ENCODE results near the gene BLID.
A peak's percentile ranks its signal among the peaks of the same experiment; 100 is the strongest.

Gene BLID

DNA sequence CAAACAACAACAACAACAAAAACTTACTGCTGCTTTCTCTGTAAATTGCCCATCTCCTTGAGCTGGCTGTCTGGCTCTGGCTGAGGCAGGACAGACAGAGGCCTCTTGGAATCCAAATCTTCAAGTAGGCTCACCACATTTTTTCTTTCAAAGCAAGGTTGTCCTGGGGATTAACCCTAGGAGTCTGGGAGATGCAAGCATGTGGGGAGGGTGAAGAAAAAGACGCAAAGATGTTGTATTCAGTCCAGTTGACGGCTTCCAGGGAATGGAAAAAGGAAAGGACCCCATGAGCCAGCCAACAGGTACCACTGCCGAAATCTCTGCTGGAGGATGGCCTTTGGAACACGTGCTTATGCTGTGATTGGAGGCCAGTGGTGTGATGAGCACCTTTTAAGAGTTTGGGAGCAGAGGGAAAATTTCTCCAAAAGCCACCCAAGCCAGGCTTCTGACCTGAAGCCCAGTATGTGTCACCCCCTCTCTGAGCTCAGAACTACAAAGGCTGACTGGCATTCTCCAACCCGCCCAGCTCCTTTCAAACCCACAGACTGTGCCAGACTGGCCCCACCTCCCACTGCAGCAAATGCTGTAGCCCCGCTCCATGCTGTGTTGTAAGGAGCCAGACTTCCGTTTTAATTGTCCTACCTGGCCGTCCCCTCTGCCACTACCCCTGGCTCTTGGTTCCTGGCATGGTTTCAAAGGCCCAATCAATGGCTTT is 10.8 kb downstream of the BLID start:
- DNase-seq (ENCODE audit: low spot score): no peak

DNA sequence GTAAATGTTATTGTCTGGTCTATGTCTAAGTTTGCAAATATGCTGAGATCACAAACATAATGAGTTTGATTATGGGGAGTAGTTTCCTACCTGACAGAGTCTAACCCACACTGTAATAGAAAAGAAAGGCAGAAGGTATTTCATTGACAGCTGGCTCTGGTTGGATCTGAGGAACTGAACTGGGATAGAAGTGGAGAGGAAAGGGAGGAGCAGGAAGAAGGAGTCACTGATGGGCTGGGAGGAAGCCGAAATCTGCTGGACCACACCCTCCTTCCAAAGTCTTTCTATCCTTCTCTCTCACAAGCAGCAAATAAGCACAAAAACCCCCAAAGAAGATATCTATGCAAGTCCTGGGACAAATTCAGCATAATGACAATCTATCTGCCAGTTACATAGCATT is 11.7 kb downstream of the BLID start:
- no peak for DNase-seq (ENCODE audit: low spot score)

DNA sequence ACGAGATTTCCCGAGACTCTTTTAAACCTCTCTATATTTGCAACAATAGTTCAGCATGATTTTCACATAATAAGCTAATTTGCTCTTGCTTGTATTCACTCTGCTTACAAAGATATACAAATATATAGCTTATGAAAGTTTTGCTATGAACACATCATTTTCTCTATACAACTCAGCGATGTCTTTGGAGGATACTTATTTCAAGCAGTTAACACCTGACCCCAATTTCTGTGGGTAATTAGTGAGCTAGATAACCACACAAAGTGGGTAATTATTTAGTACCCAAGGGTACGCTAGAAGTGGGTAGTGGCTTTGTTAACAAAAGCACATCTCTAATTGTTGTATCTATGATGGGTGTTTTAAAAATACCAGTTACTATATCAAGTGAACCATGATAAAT is 12.3 kb downstream of the BLID start:
- no peak for DNase-seq (ENCODE audit: low spot score)

DNA sequence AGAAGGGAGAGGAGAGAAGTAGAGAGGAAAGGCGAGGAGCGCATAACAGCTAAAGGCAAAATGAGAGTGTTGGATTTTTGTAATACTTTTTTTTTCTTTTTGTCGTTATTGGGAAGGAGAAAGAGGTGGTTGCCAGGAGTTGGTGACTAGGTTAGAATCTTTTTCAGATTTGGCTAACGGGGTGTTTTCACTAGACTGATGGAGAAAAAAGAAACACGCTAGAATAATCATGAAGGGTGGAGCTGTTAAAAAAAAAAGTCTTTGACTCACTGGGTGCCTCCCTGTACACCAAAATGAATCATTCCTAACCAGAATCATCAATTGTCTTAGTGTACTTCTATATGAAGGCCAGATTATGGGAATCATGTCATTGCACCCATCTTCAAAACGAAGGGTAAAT is 12.7 kb downstream of the BLID start:
- no peak for DNase-seq (ENCODE audit: low spot score)

DNA sequence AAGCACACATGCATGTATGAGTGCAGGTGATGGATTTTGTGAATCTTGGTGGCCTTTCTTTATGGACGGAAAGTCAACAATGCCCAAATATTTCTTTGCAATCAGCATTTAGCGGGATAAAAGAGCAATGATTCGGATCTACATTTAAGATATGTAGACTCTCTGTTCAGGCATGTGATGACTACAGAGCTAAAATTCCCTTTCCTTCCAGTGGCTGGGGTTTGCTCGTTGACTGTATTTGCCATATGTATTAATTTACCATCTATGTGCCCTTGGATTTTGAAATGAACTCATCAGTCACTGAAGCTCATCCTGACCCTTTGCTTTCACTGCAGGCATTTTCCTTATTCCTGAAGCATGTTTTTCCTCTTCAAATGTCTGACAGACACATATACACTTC is 13.6 kb downstream of the BLID start:
- no peak for DNase-seq (ENCODE audit: low spot score)

DNA sequence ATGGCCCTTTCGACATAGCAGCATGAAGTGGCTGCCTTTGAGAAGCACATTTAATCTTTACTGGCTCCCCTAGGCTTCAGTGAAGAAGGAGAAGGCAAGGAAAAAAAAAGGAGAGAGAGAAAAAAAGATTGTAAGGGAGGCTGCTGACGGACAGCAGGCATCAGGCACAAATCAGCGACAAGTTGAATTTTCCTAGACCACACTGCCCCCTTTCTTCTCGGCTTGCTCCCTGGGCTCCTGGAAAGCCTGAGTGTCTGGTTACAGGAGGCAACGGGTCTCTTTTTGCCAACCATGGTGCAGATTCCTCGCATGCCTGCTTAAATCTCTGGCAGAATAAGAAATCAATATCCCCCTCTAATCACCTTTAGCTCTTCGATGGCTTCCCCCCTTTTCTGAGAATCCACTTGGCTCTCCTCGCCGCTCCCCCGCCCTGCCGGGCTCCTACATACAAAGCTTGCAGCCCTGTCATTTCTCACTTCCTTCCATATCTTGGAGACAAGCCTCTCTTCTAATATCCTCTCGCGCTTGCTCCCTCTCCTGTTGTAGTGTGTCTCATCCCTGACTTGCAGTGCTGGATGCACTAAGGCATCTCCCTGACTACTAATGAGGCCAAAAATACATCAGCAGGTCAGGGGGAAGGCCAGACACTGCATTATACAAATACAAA is 14.3 kb downstream of the BLID start:
- peak; percentile 81 for DNase-seq (ENCODE audit: low spot score)

DNA sequence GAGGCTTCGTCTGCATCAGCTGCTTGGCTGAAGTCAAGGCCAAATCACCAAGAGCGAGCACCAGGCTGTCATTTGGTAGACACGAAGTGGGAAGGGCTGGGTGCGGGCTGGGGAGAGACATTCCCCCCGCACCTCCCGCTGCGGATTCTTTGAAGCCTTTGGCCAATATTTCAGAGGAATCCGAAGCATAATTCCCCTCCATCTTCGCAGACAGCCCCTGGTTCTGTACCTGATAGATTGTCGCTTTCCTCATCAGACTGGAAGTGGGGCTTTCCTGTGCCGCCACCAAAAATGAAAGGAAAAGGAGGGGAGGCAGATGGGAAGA is 15.3 kb downstream of the BLID start:
- no peak for DNase-seq (ENCODE audit: low spot score)

DNA sequence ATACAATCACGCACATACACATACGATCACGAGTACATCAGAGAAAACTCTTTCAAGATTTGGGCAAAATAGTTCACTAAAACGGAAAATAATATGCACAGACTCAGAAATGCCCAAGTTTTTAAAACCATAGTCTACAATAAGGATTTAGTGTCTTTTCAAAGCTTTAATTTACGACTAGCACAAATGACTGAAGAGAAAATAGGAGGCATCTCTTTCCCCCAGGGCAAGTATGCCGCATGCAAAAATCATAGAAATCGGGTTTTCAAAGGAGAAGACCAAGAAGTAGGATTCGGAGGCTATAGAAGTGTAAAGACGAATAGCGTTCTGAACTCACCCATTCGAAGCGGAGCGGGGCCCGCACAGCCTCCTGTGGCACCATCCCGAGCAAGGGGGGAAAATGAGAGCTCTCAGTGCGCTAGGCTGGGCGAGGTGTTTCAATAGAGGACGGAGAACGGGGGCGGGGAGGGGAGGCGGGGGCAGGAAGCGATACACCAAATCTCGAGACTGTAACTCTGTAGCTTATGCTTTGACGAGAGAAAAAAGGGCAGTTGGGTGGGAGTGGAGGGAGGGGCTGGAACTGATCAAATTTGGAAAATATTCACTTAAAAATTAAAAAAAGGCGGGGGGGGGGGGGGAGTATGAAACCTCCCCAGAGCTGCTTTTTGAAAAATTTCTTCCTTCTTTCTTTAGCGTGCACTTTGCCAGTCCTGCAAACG is 15.8 kb downstream of the BLID start:
- peak; percentile 51 for DNase-seq (ENCODE audit: low spot score)

DNA sequence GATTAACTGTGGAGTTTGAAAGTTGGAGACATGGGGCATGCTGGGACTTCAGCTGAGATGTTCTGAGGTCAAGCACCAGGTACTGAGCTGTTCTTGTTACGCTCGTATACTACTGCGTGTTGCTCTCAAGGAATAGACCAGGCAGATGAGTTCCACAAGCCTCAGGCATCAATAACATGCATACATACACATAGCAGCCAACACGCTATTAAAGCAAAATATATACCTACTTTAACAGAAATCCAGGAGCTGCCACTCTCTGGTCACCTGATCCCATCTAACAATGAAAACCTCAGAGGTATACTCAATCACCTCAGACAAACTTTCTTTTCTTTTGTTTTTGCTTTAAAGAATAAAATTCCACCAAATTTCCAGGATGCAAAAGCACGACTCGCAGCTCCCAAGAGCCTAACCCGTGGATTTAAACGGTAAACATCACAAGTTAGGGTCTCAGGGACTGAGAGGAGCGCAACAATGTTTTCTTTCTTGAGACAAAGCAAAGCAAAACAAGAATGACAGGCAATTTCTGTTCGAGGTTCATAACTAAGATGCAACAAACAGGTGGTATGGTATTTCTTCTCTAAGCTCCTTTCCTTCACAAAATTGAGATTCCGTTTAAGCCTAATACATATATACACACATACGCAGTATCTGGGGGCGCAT is 16.5 kb downstream of the BLID start:
- no peak for DNase-seq (ENCODE audit: low spot score)

DNA sequence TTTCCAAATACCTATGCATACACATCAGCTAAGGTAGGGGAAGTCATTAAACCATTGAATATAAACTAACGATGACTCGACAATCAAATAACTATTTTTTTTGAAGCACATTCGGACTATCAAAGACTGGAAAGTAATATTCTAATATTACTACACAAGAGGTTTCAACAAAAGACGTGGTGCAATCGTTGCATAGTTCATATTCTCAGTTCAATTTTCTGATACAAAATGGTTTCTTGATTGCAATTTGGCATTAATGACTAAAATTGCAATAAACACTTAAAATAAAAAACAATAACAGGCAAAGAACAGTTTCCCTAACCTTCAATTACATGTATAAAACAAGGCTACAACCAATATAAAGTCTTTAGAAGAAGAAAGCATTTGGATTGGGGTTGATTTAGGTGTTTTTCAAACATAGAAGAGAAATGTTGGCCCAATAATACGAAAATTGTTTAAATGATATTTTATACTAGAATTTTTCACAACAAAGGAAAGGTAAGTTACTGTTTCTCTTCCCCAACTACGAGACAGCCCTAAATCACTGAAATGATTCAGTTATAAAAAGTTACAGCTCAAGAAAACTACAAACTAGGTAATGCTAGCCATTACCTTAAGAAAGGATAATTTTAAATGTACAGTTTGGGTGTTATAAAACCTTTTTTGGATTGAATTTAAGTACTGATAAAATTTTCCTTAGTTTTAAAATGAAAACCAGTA is 17.6 kb downstream of the BLID start:
- no peak for DNase-seq (ENCODE audit: low spot score)

DNA sequence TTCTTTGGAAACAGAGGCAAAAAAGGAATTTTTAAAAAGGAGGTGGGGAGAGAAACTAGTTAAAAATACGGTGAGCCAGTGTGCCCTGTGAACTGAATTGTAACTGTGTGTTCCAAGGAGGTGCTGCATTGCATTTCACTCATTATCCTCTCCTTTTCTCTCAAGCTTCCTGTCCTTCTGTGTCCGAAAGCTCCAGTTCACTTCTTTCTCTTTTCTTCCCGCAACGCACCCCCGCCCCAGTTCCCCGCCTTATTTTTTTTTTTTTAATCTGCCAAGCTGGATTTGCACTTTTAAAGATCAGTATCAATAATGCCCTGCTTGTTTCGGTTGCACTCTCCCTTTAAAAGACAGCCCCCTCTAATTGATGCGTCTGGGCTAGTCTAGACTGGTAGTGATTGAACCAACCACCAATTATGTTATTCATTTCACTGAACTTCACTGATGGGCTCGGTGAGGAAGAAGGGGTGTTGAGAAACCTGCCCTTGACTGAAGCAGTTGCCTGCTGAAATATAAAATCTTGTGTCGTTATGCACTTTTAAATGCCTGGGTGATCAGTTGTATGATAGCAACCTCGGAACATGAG is 18.5 kb downstream of the BLID start:
- DNase-seq (ENCODE audit: low spot score): no peak

DNA sequence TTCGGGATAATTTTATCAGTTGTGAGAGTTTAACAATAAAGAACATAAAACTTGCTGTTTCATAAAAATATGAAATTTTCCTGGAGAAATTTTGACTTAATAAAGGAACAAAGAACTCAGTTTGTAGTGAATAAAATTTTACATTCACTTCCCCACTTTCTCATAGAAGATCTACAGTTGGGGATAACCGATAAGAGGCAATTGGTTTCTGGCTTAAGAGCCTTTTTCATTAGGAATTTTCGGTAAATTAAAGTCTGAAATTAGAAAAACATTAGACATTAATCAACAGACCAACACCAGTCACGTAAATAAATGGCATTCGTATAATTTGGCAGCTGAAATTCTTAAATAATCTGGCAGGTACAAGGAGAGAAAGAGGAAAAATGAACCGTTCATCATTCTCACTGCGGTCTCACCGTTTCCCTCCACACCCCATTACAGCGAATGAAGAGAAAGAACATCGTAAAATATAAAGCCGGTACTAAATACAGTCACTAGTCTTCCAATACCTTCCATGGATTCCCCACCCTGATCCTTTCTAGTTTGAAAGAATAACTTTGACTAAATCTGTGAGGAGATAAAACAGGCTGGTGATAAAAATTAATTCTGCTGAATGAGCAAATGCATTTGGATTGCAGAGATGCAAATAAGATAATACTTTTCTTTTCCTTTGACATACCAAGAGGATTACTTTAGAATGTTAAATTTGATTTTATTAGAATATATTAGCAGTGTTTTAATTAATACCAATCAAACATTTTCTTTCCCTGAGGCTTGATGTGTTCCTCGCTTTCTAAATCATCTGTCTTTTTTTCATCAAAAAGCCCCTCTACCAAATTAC is 19.5 kb downstream of the BLID start:
- DNase-seq (ENCODE audit: low spot score): no peak

DNA sequence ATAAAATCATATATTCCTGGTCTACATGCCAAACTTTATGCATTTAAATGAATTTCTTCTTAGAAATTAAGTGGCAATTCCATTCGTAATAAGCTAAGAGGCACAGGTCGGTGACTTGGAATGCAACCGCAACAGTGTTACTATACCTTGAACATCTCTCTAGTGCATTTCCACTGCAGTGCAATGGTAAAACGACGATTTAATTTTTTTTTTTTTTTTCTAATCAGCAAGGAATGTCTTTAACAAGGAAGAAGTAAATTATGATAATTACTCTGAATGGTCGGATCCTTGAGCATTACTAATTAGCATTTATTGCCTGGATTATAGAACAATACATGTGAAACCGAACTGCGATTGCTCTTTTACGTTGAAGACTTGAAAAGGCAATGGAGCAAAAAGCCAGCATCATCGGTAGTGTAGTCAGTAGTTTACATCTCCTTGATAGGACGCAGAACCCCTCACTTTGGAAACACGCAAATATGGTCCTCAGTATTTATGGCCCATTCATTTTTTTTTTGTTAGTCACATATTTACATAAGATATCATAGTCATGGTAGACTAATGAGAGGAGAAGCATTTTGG is 20.2 kb downstream of the BLID start:
- no peak for DNase-seq (ENCODE audit: low spot score)

DNA sequence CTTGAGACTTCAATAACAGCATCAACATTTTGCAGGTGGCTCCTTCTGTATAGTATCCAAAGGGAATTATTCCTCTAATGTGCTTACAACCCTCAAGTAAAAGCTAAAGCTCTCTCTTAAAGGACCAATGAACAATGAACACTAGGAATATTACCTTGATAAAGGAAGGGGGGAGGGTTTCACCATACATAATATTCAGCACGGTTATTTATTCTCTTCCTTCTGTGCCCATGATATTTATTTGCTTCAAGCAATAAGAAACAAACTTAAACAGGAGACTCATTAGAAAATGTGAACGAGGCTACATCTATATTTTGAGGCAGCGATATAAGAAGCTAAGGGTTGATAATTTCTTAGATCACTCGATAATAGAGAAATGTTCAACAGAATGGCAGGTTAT is 21.2 kb downstream of the BLID start:
- no peak for DNase-seq (ENCODE audit: low spot score)

DNA sequence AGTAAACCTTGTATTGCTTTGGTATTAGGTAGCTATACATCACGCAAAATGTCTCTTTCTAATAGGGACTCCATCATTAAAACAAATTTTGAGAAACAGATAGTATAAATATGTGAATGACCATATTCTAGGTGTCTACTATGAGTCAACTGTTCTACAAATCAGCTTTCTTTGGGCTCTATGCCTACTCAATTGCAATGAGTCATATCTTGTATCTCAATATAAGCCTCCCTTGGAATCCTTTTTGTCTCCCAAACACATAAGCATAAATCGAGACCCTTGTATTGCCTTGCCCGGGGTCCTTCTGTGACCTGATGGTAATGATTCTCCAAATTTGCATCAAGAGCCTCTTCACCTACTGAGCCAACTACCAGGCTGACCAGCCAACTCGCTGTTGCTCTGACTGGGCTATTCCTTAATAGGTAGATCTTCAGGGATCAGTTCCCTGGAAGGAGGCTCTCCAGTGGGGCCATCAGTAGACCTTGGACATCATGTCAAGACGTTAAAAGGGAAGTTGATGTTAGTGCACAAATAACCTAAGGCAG is 22.2 kb downstream of the BLID start:
- no peak for DNase-seq (ENCODE audit: low spot score)

DNA sequence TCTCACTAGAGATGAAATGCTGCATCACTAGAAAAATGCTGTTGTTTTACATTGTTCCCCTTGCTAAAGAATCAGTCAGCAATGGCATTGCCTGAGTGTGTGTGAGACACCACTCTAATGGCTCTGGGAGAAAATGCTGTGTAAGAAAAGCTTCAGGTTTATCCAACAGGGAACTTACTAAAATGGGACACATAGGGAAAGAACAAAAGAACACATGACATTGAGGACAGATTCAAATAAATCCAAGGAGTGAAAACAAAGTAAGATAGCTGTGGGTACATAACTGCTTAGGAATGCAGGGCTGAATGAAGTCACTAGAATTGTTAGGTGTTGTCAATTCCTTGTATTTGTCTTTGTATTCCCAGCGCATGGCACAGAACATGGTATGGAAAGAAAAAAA is 24.2 kb downstream of the BLID start:
- no peak for DNase-seq (ENCODE audit: low spot score)

DNA sequence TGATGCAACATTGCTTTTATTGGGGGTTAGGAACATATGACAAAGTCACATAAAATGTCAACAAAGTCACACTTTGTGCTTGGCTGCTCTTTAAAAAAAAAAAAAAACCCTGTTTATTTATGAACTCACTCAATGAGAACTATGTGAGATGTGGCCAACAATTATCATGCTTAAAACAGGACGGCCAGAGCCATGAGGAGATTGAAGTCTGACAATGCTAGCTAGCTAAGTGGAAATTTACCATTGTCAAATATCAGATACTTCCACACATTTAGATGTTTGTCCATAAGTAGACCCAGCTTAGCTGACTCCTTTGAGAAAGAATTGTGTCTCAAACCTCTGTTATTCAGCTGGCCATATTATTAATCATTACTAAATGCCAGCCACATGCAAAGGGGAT is 26.9 kb downstream of the BLID start:
- no peak for DNase-seq (ENCODE audit: low spot score)

DNA sequence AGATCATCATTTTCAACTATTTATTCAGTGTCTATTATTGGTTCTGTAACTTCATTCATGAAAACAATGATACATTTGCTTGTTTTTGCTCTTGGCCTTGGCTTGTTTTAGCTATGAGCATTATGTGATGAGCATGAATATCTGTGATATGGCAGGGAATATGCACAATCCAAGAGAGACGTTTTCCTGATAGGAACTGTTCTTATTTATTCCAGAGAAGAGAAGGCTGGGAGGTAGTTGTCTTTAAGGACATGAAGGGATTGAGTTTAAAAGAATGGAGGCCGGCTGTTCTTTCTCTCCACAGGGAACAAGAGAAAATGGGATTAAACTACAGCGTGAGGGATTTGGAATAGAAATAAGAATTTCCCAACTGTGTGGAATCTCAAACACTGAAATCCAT is 30.3 kb downstream of the BLID start:
- no peak for DNase-seq (ENCODE audit: low spot score)

DNA sequence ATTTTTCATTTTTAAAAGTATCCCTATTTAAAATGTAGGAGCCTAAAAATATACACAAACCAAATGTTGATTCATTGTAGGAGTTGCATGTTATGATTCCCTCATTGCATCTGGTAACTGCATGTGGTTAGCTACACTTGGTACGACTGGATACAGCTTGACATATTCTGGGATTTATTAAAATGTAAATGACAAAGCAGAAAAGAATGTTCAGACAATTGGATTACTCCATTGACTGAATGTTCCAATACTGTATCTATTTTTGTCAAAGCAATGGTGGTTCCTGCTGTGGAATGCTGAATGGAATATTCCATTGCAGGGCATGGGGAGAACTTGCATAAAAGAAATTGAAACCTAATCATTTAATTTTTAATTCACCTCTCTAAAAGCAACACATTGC is 30.8 kb downstream of the BLID start:
- no peak for DNase-seq (ENCODE audit: low spot score)

DNA sequence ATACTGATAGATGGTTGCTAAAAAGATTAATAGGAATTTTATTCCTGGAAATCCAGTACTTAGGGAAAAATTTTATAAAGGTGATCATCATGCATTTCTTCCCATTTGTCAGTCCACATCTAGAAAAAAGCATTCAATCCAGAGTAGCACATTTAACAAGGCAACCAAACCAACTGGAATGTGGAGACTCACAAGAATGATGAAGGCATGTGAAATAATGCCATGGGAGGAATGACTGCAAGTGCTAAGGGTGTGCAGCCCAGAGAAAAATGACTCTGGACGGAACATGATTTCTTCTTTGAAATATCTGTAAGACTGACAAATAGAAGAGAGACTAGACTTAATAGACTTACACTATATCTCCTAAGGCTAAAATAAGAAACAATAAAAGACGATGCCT is 33.8 kb downstream of the BLID start:
- no peak for DNase-seq (ENCODE audit: low spot score)

Data from ecto neural progenitor cell (in vitro differentiated cells).